ENCODE data around the gene AASDH.

GRCh38 chr4:56386091-56386490, 1.2 kb downstream of the AASDH start:
- no peak for TF ChIP-seq CTCF (conservative IDR thresholded peaks at IDR 0.05; ENCODE audit: low read depth, low read length)
- no peak for TF ChIP-seq EZH2 (IDR thresholded peaks at IDR 0.05; ENCODE audit: borderline replicate concordance, low read depth, low read length, poor library complexity, severe bottlenecking)
